Mucosa of rectum (tissue), 2 donors: Measurements from ENCODE around the gene YY2.

Experiments used
- H3K27ac ChIP-seq, 2 donors: one replicate each; pipeline ENCODE4 v1.7.0; 2013; ENCODE audit warnings: inconsistent platforms in 2 of 2, low read depth in 2 of 2, low read length in 2 of 2
- H3K27me3 ChIP-seq, 2 donors: one replicate each; pipeline ENCODE4 v1.7.0; 2013; ENCODE audit warnings: low read length in 2 of 2; ENCODE audit not compliant: control insufficient read depth in 2 of 2, insufficient read depth in 2 of 2
- H3K36me3 ChIP-seq, 2 donors: one replicate each; pipeline ENCODE4 v1.7.0; 2013; ENCODE audit warnings: low read length in 2 of 2; ENCODE audit not compliant: control insufficient read depth in 2 of 2, insufficient read depth in 2 of 2
- H3K4me1 ChIP-seq, 2 donors: one replicate each; pipeline ENCODE4 v1.7.0; 2013; ENCODE audit warnings: low read length in 2 of 2, mild to moderate bottlenecking in 1 of 2; ENCODE audit not compliant: control insufficient read depth in 2 of 2, insufficient read depth in 2 of 2
- H3K4me3 ChIP-seq, 2 donors: one replicate each; pipeline ENCODE4 v1.7.0; 2013; ENCODE audit warnings: low read length in 2 of 2
- H3K9ac ChIP-seq, 2 donors: one replicate each; pipeline ENCODE4 v1.7.0; 2013; ENCODE audit warnings: low read length in 2 of 2, low read depth in 1 of 2, mild to moderate bottlenecking in 1 of 2
- H3K9me3 ChIP-seq, 2 donors: one replicate each; pipeline ENCODE4 v1.7.0; 2013; ENCODE audit warnings: low read length in 2 of 2; ENCODE audit not compliant: control insufficient read depth in 2 of 2
- donor health status: healthy.
- donor health status: Normal muscosa, but diverticular disease.

Gene YY2

DNA sequence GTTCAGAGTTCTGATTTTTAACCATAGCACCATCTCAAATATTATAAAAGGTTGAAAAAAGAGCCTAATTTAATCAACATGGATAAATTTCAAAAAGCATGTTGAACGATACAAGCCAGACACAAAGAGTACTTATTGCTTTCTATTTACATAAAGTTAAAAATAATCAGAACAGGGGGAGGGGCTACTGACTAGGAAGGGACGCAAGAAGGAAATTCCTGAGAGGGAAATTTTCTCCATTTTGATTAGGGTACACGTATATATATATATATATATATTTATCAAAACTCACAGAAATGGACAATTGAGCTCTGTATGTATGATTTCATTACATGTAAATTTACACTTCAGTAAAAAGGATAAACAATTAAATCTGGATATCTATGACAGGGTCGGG lies 16.9 kb upstream of the YY2 start:
- Histone ChIP-seq H3K9me3 (no peaks in the 10 kb centered on the region), H3K27me3 (no peaks in the 10 kb centered on the region), H3K36me3 (no peaks in the 10 kb centered on the region), H3K9ac (peak overlapping the region; percentile 70 to 84), H3K4me1 (peaks cover 0 to 3% of the 10 kb centered on the region in 2 donors), H3K27ac (peak overlapping the region; percentile 64 to 68), H3K4me3 (peak overlapping the region; percentile 70 to 86)

- Histone ChIP-seq H3K36me3 (no peaks in the 10 kb centered on the region), H3K4me1 (peaks cover 0 to 3% of the 10 kb centered on the region in 2 donors), H3K9me3 (no peaks in the 10 kb centered on the region), H3K9ac (peak within 1 kb of the TSS; percentile 70 to 84), H3K27ac (peak within 1 kb of the TSS; percentile 64 to 68), H3K4me3 (peak within 1 kb of the TSS; percentile 70 to 86), H3K27me3 (no peaks in the 10 kb centered on the region)
These were observed 16.2 kb upstream of the YY2 start, which contains the start of gene MBTPS2 for GRCh38 chrX:21839334-21840192. Gene MBTPS2, plus strand, starts transcription at chrX:21839617. Its CDS starts 118 bp downstream, at chrX:21839735.

DNA sequence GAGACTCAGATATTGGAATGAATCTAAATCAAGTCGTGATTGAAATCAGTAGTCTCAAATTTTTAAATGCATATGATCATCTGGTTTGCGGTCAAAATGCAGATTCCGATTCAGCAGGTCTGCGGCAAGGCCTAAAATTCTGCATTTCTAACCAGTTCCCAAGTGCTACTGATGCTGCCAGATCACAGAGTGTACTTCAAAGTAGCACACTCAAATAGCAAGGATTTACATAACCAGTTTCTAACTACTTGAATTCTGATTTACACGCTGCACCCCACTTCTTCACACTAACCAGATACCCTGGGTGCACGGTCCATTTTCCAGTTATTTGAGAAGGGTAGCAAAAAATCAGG lies 15.6 kb upstream of the YY2 start:
- peaks cover 0 to 3% of the 10 kb centered on the region in 2 donors for H3K4me1 ChIP-seq

DNA sequence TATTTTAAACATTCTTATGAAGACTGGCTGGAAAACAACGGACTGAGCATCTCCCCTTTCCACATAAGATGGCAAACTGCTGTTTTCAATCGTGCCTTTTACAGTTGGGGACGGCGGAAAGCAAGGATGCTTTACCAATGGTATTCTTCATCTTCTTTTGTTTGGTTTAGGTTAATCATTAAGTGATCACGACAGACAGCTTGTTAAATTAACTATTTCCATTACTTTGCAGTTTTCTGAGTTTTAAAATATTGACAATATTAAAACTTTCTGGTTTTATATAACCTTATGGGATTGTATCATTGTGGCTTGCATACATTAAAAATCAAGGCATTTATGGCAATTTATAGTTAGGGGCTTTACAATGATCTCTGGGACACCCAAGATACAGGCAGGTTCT lies 12.6 kb upstream of the YY2 start:
- H3K4me1 ChIP-seq, result peaks cover 0 to 3% of the 10 kb centered on the region in 2 donors
- H3K27me3 ChIP-seq, result no peaks in the 10 kb centered on the region
- H3K9ac ChIP-seq, result no peak overlapping the region
- H3K9me3 ChIP-seq, result no peaks in the 10 kb centered on the region
- H3K36me3 ChIP-seq, result no peaks in the 10 kb centered on the region
- no peak overlapping the region for H3K27ac ChIP-seq
- H3K4me3 ChIP-seq, result no peak overlapping the region

More for the DNA sequence above, 15.6 kb upstream of the YY2 start:
- H3K9ac ChIP-seq, result peak overlapping the region; percentile 70 to 84
- H3K27ac ChIP-seq, result no peak overlapping the region
- no peaks in the 10 kb centered on the region for H3K36me3 ChIP-seq
- no peaks in the 10 kb centered on the region for H3K27me3 ChIP-seq
- no peaks in the 10 kb centered on the region for H3K9me3 ChIP-seq
- peak overlapping the region; percentile 70 to 86 for H3K4me3 ChIP-seq

GRCh38 chrX:21845096-21845495 lies 10.7 kb upstream of the YY2 start:
- no peaks in the 10 kb centered on the region for H3K9me3 ChIP-seq
- H3K9ac ChIP-seq, result no peak overlapping the region
- H3K27ac ChIP-seq, result no peak overlapping the region
- no peak overlapping the region for H3K4me3 ChIP-seq
- peaks cover 0 to 3% of the 10 kb centered on the region in 2 donors for H3K4me1 ChIP-seq
- no peaks in the 10 kb centered on the region for H3K27me3 ChIP-seq
- H3K36me3 ChIP-seq, result no peaks in the 10 kb centered on the region

DNA sequence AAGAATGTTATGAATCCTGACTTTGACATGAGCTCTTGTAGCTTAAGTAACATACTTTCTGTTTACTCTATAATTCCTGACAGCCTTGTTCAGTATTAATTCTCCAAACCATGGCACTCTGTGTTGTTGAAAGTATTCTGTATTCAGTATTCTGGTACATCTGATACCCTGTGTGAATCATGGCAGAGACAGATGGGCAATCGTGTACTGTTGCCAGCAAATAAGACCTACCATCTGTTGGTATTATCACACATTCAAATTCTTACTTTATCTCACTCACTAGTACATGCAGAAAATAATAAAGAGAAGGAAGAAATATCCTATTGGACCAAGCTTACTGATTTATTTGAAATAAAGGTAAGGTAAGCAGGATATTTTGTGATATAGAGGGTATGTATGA lies 8.4 kb upstream of the YY2 start:
- Histone ChIP-seq H3K27ac (no peak overlapping the region), H3K9ac (no peak overlapping the region), H3K36me3 (no peaks in the 10 kb centered on the region), H3K4me1 (no peaks in the 10 kb centered on the region), H3K27me3 (no peaks in the 10 kb centered on the region), H3K4me3 (no peak overlapping the region), H3K9me3 (no peaks in the 10 kb centered on the region)

DNA sequence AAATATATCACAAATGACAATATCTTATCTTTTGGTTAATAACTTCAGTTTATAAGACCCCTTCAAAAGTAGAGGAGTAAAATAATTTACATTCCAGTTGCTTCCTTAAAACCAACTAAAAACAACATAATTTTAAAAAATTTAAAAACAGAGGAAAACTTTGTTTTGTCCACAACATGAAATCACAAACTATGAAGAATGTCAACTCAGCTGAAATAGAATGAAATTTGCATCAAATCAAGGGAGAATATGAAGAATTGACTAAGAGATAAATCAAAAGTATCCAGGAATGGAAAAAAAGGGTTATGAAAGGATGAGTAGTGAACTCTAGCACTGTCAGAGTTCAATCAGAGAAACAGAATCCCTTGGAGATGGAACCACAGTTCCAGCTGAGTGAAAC lies 2.2 kb upstream of the YY2 start:
- Histone ChIP-seq H3K4me1 (no peaks in the 10 kb centered on the region), H3K27ac (no peak overlapping the region), H3K9me3 (no peaks in the 10 kb centered on the region), H3K27me3 (no peaks in the 10 kb centered on the region), H3K4me3 (no peak overlapping the region), H3K36me3 (peaks cover 6 to 14% of the 10 kb centered on the region in 2 donors), H3K9ac (no peak overlapping the region)

DNA sequence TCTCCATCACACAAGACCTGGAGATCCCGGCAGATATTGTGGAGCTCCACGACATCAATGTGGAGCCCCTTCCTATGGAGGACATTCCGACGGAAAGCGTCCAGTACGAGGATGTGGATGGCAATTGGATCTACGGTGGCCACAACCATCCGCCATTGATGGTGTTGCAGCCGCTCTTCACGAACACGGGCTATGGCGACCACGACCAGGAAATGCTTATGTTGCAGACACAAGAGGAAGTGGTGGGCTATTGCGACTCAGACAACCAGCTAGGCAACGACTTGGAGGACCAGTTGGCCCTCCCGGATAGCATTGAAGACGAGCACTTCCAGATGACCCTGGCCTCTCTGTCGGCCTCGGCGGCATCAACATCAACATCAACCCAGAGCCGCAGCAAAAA lies 717 bp downstream of the YY2 start:
- Histone ChIP-seq H3K27ac (no peak overlapping the region), H3K9ac (no peak overlapping the region), H3K4me3 (no peak overlapping the region), H3K36me3 (peaks cover 6 to 14% of the 10 kb centered on the region in 2 donors), H3K9me3 (no peaks in the 10 kb centered on the region), H3K27me3 (no peaks in the 10 kb centered on the region), H3K4me1 (no peaks in the 10 kb centered on the region)

DNA sequence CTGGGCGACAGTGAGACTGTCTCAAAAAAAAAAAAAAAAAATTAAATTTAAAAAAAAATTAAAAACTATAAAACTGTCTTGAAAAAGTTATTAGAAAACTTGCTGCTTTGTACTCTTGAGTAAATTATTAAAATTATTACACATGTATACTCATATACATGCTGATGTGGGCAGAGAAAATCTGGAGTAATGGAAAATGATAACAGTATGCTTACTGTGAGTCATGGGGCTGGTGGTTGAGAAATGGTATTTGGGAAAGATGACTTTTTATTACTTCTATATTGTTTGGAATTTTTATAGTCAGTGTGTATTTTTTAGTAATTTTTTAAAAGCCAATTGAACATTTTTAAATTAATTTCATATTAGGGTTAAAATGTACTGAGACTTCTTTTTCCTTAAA lies 7.5 kb downstream of the YY2 start:
- H3K27ac ChIP-seq, result no peak overlapping the region
- H3K9ac ChIP-seq, result no peak overlapping the region
- H3K9me3 ChIP-seq, result no peaks in the 10 kb centered on the region

GRCh38 chrX:21865436-21865835 lies 9.6 kb downstream of the YY2 start:
- Histone ChIP-seq H3K4me3 (no peak overlapping the region), H3K9me3 (no peaks in the 10 kb centered on the region), H3K27ac (no peak overlapping the region), H3K27me3 (no peaks in the 10 kb centered on the region), H3K4me1 (no peaks in the 10 kb centered on the region), H3K9ac (no peak overlapping the region), H3K36me3 (no peaks in the 10 kb centered on the region)

More for the DNA sequence above, 7.5 kb downstream of the YY2 start:
- H3K4me3 ChIP-seq, result no peak overlapping the region
- no peaks in the 10 kb centered on the region for H3K27me3 ChIP-seq
- H3K4me1 ChIP-seq, result no peaks in the 10 kb centered on the region
- H3K36me3 ChIP-seq, result no peaks in the 10 kb centered on the region
